IPS-20b (cell line): ENCODE data around the gene PWWP2A.
"Not testable (repeated sequence)": the region's sequence is repeated elsewhere in the genome, so short reads cannot be mapped to it uniquely, and the experiment has no call there.

Source experiments
- H3K27ac ChIP-seq: one replicate; pipeline ENCODE4 v1.5.1; 2013; ENCODE audit warnings: low read length
- H3K27me3 ChIP-seq: 2 replicates; pipeline ENCODE4 v1.6.1; 2013; ENCODE audit warnings: mild to moderate bottlenecking, low read length, inconsistent platforms; ENCODE audit not compliant: insufficient read depth
- H3K36me3 ChIP-seq: 2 replicates; pipeline ENCODE4 v1.6.1; 2013; ENCODE audit warnings: low read depth, mild to moderate bottlenecking, inconsistent platforms, low read length, moderate library complexity; ENCODE audit not compliant: insufficient read depth
- H3K4me1 ChIP-seq: 2 replicates; pipeline ENCODE4 v1.6.1; 2013; ENCODE audit warnings: mild to moderate bottlenecking, control low read depth, inconsistent platforms, low read length, moderate library complexity; ENCODE audit not compliant: insufficient read depth
- H3K4me3 ChIP-seq: 2 replicates; pipeline ENCODE4 v1.5.1; 2013; ENCODE audit warnings: mild to moderate bottlenecking, low read length, inconsistent platforms
- H3K9ac ChIP-seq: 2 replicates; pipeline ENCODE4 v1.6.1; 2013; ENCODE audit warnings: low read depth, mild to moderate bottlenecking, inconsistent platforms, low read length, moderate library complexity
- H3K9me3 ChIP-seq: 2 replicates; pipeline ENCODE4 v1.6.1; 2013; ENCODE audit warnings: mild to moderate bottlenecking, low read depth, low read length, inconsistent platforms; ENCODE audit not compliant: insufficient read depth

PWWP2A gene

GRCh38 chr5:160119142-160119904 lies at the start of gene PWWP2A:
Gene PWWP2A, minus strand, starts transcription at chr5:160119450. Its CDS starts 62 bp downstream, at chr5:160119388.
- Histone ChIP-seq H3K9ac (peak within 1 kb of the TSS; percentile 89), H3K4me1 (peaks cover 9% of the 10 kb centered on the region; the same call in 1 of the 2 replicates), H3K27ac (no peak within 1 kb of the TSS), H3K36me3 (peaks cover 29% of the 10 kb centered on the region), H3K27me3 (no peaks in the 10 kb centered on the region), H3K9me3 (no peaks in the 10 kb centered on the region), H3K4me3 (peak within 1 kb of the TSS; percentile 77)

GRCh38 chr5:160167624-160168165 lies 48.4 kb upstream of the PWWP2A start:
- H3K4me3 ChIP-seq: peak overlapping the region; percentile 51; the same call in 1 of the 2 replicates
- peak overlapping the region; percentile 87; the same call in 1 of the 2 replicates for H3K9ac ChIP-seq
- peak overlapping the region; percentile 97 for H3K27ac ChIP-seq
- H3K4me1 ChIP-seq: peaks cover 37% of the 10 kb centered on the region
- no peaks in the 10 kb centered on the region for H3K9me3 ChIP-seq
- no peaks in the 10 kb centered on the region for H3K27me3 ChIP-seq
- H3K36me3 ChIP-seq: no peaks in the 10 kb centered on the region

DNA sequence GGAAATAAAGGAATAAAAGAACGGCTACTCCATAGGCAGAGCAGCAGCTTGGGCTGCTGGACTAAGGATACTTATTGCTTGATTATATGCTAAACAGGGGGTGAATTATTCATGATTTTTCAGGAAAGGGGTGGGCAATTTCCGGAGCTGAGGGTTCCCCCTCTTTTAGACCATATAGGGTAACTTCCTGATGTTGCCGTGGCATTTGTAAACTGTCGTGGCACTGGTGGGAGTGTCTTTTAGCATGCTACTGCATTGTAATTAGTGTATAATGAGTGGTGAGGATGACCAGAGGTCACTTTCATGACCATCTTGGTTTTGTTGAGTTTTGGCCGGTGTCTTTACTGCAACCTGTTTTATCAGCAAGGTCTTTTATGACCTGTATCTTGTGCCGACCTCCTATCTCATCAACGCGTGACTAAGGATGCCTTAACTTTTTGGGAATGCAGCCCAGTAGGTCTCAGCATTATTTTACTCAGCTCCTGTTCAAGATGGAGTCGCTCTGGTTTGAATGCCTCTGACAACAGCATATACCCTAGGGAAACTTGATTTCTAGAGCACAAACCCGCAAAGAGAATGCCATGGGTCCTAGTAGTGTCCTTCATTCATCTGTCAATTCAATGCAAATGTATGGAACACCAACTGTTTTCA lies 47.8 kb upstream of the PWWP2A start:
- peaks cover 37% of the 10 kb centered on the region for H3K4me1 ChIP-seq
- peak overlapping the region; percentile 87 for H3K9ac ChIP-seq
- H3K4me3 ChIP-seq: peak overlapping the region; percentile 51
- peak overlapping the region; percentile 97 for H3K27ac ChIP-seq
- no peaks in the 10 kb centered on the region for H3K27me3 ChIP-seq
- no peaks in the 10 kb centered on the region for H3K9me3 ChIP-seq
- H3K36me3 ChIP-seq: no peaks in the 10 kb centered on the region

DNA sequence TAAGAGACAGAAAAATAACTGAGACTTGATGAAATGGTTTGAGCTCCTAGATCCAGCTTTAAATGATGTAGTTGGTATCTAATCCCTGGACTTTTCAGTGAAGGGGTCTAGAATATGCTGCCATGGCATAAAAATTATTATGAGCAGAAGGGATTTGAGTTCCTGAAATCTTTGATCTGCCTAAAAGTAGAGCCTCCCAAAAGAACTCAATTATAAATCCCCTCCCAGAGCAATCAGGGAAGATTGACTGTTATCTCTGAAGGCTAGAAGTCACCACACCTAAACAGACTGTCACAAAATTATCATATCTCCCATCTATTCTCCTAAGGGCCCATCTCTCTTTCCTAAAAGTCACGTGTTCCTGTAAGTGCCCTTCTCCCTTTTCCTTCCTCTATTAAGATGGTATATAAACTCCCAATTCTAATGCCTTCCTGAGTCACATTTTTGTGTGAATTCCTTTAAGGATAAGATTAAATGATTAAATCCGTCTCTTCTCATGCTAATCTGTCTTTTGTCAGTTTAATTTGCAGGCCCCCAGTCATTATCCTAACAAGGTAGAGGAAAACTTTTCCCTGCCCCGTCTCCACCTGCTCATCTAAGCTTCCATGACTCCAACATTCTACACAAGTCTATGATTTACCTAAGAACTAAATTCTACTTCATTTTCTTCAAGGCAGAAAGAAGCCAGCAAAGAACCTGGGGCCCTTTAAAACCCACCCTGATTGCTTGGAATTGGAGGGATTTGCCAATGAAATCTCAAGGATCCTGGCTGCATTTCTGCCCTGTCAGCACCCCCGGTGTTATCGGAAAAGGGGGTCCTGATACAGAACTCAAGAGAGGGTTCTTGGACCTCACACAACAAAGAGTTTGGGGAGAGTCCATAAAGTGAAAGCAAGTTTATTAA lies 47.1 kb upstream of the PWWP2A start:
- Histone ChIP-seq H3K9ac (peak overlapping the region; percentile 87), H3K9me3 (no peaks in the 10 kb centered on the region), H3K27me3 (no peaks in the 10 kb centered on the region), H3K36me3 (no peaks in the 10 kb centered on the region), H3K27ac (peak overlapping the region; percentile 97), H3K4me3 (peak overlapping the region; percentile 51), H3K4me1 (peaks cover 31% of the 10 kb centered on the region)

GRCh38 chr5:160165137-160166068 lies 46.2 kb upstream of the PWWP2A start:
- peaks cover 37% of the 10 kb centered on the region for H3K4me1 ChIP-seq
- peak overlapping the region; percentile 89 for H3K27ac ChIP-seq
- H3K27me3 ChIP-seq: no peaks in the 10 kb centered on the region
- peak overlapping the region; percentile 51; the same call in 1 of the 2 replicates for H3K4me3 ChIP-seq
- no peaks in the 10 kb centered on the region for H3K9me3 ChIP-seq
- peak overlapping the region; percentile 87 for H3K9ac ChIP-seq
- no peaks in the 10 kb centered on the region for H3K36me3 ChIP-seq

- Histone ChIP-seq H3K27ac (no peak overlapping the region), H3K4me3 (no peak overlapping the region), H3K9ac (no peak overlapping the region), H3K27me3 (no peaks in the 10 kb centered on the region), H3K9me3 (no peaks in the 10 kb centered on the region), H3K4me1 (peaks cover 40% of the 10 kb centered on the region), H3K36me3 (no peaks in the 10 kb centered on the region)
Observed at GRCh38 chr5:160162910-160163309, 43.7 kb upstream of the PWWP2A start.

DNA sequence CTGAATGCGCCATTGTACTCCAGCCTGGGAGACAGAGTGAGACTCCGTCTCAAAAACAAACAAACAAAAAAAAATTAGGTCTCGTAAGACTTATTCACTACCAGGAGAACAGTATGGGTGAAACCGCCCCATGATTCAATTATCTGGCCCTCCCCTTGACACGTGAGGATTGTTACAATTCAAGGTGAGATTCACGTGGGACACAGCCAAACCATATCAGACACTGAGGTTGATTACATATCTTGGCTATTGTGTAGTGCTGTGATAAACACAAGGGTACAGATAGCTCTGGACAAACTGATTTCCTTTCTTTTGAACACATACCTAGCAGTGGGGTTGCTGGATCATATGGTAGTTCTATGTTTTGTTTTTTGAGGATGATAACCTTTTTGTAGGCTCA lies 42.4 kb upstream of the PWWP2A start:
- H3K9ac ChIP-seq: peak overlapping the region; percentile 1; the same call in 1 of the 2 replicates
- peaks cover 28% of the 10 kb centered on the region; the same call in 1 of the 2 replicates for H3K4me1 ChIP-seq
- no peak overlapping the region for H3K4me3 ChIP-seq
- no peak overlapping the region for H3K27ac ChIP-seq
- H3K36me3 ChIP-seq: no peaks in the 10 kb centered on the region
- H3K27me3 ChIP-seq: no peaks in the 10 kb centered on the region
- H3K9me3 ChIP-seq: no peaks in the 10 kb centered on the region

- H3K9ac ChIP-seq: peak overlapping the region; percentile 73; the same call in 1 of the 2 replicates
- peak overlapping the region; percentile 51 for H3K27ac ChIP-seq
- not testable (repeated sequence) for H3K36me3 ChIP-seq, H3K9me3 ChIP-seq, H3K27me3 ChIP-seq
- peaks cover 23% of the 10 kb centered on the region; the same call in 1 of the 2 replicates for H3K4me1 ChIP-seq
- H3K4me3 ChIP-seq: peak overlapping the region; percentile 31; the same call in 1 of the 2 replicates
Observed at GRCh38 chr5:160160875-160161274, 41.6 kb upstream of the PWWP2A start.

DNA sequence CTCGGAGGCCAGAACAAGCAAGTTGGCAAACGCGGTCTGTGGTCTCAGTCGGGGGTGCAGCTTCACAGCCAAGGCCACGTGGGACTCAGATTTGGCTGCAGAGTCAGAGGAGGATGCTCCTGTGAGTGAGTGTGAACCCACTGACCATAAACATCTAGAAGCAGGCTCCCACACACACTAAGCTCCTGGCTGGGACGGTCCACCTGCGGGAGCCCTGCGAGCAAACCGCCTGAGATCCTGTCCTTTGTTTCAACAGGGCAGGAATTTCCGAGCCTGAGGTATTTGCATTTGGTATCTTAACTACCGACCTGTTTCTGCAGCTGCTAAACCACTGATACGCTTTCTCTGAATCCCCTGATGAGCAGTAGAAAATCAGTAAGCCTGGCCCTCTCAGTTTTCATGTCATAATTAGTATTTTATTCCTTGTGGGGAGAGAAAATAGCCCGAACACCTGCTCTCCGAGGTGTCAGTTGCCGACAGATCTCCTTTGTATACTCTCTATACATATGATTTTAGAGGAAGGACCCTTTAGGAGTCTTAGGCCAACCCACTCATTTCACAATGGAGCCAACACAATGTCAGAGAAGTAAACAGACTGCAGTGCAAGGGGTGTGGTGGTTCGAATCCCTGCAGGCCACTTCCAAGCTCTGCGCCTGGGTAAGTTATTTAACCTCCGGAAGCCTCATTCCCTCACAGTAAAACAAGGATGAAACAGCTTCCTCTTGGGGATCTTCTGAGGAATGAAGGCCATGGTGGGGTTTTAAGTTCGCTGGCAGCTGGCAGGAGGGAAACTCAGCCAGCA lies 40.9 kb upstream of the PWWP2A start:
- Histone ChIP-seq H3K9me3 (no peaks in the 10 kb centered on the region), H3K27me3 (no peaks in the 10 kb centered on the region), H3K4me3 (peak overlapping the region; percentile 31; the same call in 1 of the 2 replicates), H3K27ac (peak overlapping the region; percentile 51), H3K9ac (peak overlapping the region; percentile 73; the same call in 1 of the 2 replicates), H3K36me3 (no peaks in the 10 kb centered on the region), H3K4me1 (peaks cover 17% of the 10 kb centered on the region; the same call in 1 of the 2 replicates)

DNA sequence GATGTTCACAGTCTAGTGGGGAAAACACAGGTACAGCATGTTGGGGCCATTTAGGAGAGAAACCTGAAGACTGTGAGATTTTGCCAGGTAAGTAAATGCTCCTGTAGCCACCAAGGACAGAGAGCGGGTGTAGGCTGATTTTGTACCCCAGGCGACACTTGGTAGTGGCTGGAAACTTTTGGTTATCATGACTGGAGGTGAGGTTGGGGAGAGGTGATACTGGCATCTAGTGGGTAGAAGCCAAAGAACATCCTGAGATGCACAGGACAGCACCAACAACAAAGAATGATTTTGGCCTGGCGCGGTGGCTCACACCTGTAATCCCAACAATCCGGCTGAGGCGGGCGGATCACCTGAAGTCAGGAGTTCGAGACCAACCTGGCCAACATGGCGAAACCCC lies 38.8 kb upstream of the PWWP2A start:
- Histone ChIP-seq H3K36me3 (no peaks in the 10 kb centered on the region), H3K9ac (no peak overlapping the region), H3K4me1 (peaks cover 13% of the 10 kb centered on the region; the same call in 1 of the 2 replicates), H3K27ac (no peak overlapping the region), H3K9me3 (no peaks in the 10 kb centered on the region), H3K4me3 (no peak overlapping the region), H3K27me3 (no peaks in the 10 kb centered on the region)
